Measurements from ENCODE around the gene TOR3A. TPM values are rescaled to one million over a fixed set of nuclear protein-coding genes. Genes with fewer than 3 reads are reported as not detected.

The TOR3A gene
- total RNA-seq, 4 donors from 2014 or later = 31.9 to 48.8 (median 34.4) TPM

DNA sequence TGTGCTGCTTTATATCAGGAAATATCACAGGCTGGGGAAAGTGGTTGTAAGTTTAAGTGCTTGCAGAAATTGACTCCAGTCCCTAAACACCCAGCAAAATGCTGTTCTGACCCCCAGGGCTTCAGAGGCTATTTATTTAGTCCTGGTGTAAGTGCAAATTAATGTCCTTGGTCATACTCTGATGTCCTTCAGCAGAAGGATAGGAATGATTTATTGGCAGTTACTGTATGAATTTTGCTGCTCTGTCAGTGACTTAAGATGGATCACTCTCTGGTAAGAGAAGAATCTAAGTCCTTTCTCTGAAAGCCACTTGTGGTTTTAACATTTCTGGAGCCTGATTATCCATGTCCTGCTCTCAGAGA is 34.3 kb upstream of the TOR3A start:
- H3K27ac ChIP-seq = no peak overlapping the region
- H3K27me3 ChIP-seq = no peaks in the 10 kb centered on the region
- TF ChIP-seq POLR2A (IDR thresholded peaks at IDR 0.05) (no peak), CTCF (IDR thresholded peaks at IDR 0.05) (no peak)
- intact Hi-C loops (cut with DNase I) = no loop called here
- peaks cover 0 to 6% (median 0%) of the 10 kb centered on the region in 3 donors for H3K4me1 ChIP-seq
- no peaks in the 10 kb centered on the region for H3K9me3 ChIP-seq
- peaks cover 0 to 41% (median 0%) of the 10 kb centered on the region in 3 donors for H3K36me3 ChIP-seq
- no peak for DNase-seq
- no peak overlapping the region for H3K4me3 ChIP-seq

DNA sequence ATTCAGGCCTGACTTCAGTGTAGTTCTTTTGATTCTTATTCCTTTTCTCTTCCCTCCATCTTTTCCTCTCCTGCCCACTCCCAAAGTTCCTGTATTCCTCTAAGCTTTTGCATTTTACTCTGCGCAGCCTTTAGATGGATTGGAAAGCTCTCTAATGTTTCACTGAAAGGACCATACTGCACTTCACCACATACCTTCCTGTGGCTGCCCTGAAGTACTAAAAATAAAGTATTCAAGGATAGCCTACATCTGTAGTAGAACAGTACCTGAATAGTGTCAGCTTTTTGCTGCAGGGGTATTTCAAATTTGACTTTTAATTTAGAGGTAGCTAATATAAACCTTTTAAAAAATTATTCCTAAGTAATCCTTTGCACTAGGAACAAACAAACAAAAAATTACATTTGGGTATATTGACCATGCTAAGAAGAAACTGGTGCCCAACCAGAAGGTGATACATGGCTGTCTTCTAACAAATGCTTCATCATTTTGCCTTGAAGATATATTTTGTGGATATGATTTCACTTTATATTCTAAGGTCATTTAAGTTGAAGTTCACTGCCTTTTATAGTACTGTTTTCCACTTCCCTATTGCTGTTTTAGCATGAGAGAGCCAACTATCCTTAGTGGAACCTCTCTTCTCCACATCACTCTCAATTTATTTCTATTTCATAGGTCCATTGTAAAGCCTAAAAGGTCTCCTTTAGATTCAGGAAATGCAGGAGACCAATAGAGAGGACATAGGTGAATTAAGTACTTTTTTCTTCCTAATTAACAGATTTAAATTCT is 33.3 kb upstream of the TOR3A start:
- Histone ChIP-seq H3K27ac (no peak overlapping the region), H3K4me1 (peaks cover 0 to 6% (median 0%) of the 10 kb centered on the region in 3 donors), H3K4me3 (no peak overlapping the region), H3K9me3 (no peaks in the 10 kb centered on the region), H3K36me3 (peaks cover 0 to 41% (median 0%) of the 10 kb centered on the region in 3 donors), H3K27me3 (no peaks in the 10 kb centered on the region)
- TF ChIP-seq POLR2A (IDR thresholded peaks at IDR 0.05) (no peak), CTCF (IDR thresholded peaks at IDR 0.05) (no peak)
- 94 to 100% methylated on average over 1 of the region's 1 CpG for WGBS, 2 donors
- no peak for DNase-seq
- intact Hi-C loops (cut with DNase I) = no loop called here

GRCh38 chr1:179052776-179053175 is 29.1 kb upstream of the TOR3A start:
- intact Hi-C loops (cut with DNase I) = no loop called here
- Histone ChIP-seq H3K36me3 (peaks cover 0 to 58% (median 0%) of the 10 kb centered on the region in 3 donors), H3K27me3 (no peaks in the 10 kb centered on the region), H3K4me1 (no peaks in the 10 kb centered on the region), H3K9me3 (no peaks in the 10 kb centered on the region), H3K4me3 (no peak overlapping the region), H3K27ac (no peak overlapping the region)
- no peak for TF ChIP-seq POLR2A (IDR thresholded peaks at IDR 0.05)
- TF ChIP-seq CTCF (IDR thresholded peaks at IDR 0.05) = no peak
- no peak for DNase-seq
- WGBS, 2 donors = 89 to 90% methylated on average over 2 of the region's 2 CpGs

GRCh38 chr1:179053486-179053885 is 28.4 kb upstream of the TOR3A start:
- WGBS, 2 donors = 74 to 87% methylated on average over 2 of the region's 2 CpGs

More at GRCh38 chr1:179053486-179053885, 28.4 kb upstream of the TOR3A start:
- intact Hi-C loops (cut with DNase I) = no loop called here
- H3K27ac ChIP-seq = no peak overlapping the region
- no peak for DNase-seq
- no peaks in the 10 kb centered on the region for H3K27me3 ChIP-seq
- no peak overlapping the region for H3K4me3 ChIP-seq
- no peaks in the 10 kb centered on the region for H3K9me3 ChIP-seq
- peaks cover 0 to 55% (median 0%) of the 10 kb centered on the region in 3 donors for H3K36me3 ChIP-seq
- H3K4me1 ChIP-seq = no peaks in the 10 kb centered on the region
- TF ChIP-seq POLR2A (IDR thresholded peaks at IDR 0.05) (no peak), CTCF (IDR thresholded peaks at IDR 0.05) (no peak)
